Nephron progenitor cell (in vitro differentiated cells): ENCODE results near the gene CMIP.

ENCODE experiments used
- DNase-seq: peaks from one replicate; pipeline ENCODE4 v3.0.0; 2021
- H3K27ac Mint-ChIP-seq: 2 replicates; pipeline ENCODE4 v1.8.0; 2021; ENCODE audit warnings: mild to moderate bottlenecking, moderate library complexity, mixed read lengths
- H3K27me3 Mint-ChIP-seq: 2 replicates; pipeline ENCODE4 v1.8.0; 2021; ENCODE audit warnings: mild to moderate bottlenecking, low read depth, mixed read lengths; ENCODE audit not compliant: poor library complexity
- H3K36me3 Mint-ChIP-seq: 2 replicates; pipeline ENCODE4 v1.8.0; 2021; ENCODE audit warnings: low read depth, mixed read lengths
- H3K4me1 Mint-ChIP-seq: 2 replicates; pipeline ENCODE4 v1.8.0; 2021; ENCODE audit warnings: mixed read lengths
- H3K4me3 Mint-ChIP-seq: 2 replicates; pipeline ENCODE4 v1.8.0; 2021; ENCODE audit warnings: mild to moderate bottlenecking, moderate library complexity, mixed read lengths
- H3K9me3 Mint-ChIP-seq: 2 replicates; pipeline ENCODE4 v1.8.0; 2021; ENCODE audit warnings: mild to moderate bottlenecking, moderate library complexity, mixed read lengths
- CTCF ChIP-seq: fragments of 200-600 bp; sonication (generic); IDR thresholded peaks from 2 replicates; pipeline ENCODE4 v1.5.0; 2021; ENCODE audit warnings: antibody characterized with exemption

The CMIP gene

GRCh38 chr16:81679721-81680430, 235.3 kb downstream of the CMIP start:
- DNase-seq: no peak
- Mint-ChIP-seq H3K4me1 (peaks cover 7% of the 10 kb centered on the region), H3K27ac (peak overlapping the region; percentile 25), H3K4me3 (no peak overlapping the region), H3K9me3 (no peaks in the 10 kb centered on the region), H3K36me3 (peaks cover 15% of the 10 kb centered on the region), H3K27me3 (no peaks in the 10 kb centered on the region)
- no peak for TF ChIP-seq CTCF

GRCh38 chr16:81680444-81681275, 236.1 kb downstream of the CMIP start:
- no peaks in the 10 kb centered on the region for H3K27me3 Mint-ChIP-seq
- H3K27ac Mint-ChIP-seq: peak overlapping the region; percentile 69
- peaks cover 15% of the 10 kb centered on the region for H3K36me3 Mint-ChIP-seq
- H3K4me3 Mint-ChIP-seq: no peak overlapping the region
- TF ChIP-seq CTCF: no peak
- no peak for DNase-seq
- H3K4me1 Mint-ChIP-seq: peaks cover 7% of the 10 kb centered on the region
- no peaks in the 10 kb centered on the region for H3K9me3 Mint-ChIP-seq

- no peak for DNase-seq
- peaks cover 15% of the 10 kb centered on the region for H3K36me3 Mint-ChIP-seq
- no peak for TF ChIP-seq CTCF
- no peak overlapping the region for H3K4me3 Mint-ChIP-seq
- peak overlapping the region; percentile 69 for H3K27ac Mint-ChIP-seq
- H3K9me3 Mint-ChIP-seq: no peaks in the 10 kb centered on the region
- H3K27me3 Mint-ChIP-seq: no peaks in the 10 kb centered on the region
- peaks cover 7% of the 10 kb centered on the region for H3K4me1 Mint-ChIP-seq
Observed at GRCh38 chr16:81681311-81681710, 236.7 kb downstream of the CMIP start.

- no peaks in the 10 kb centered on the region for H3K9me3 Mint-ChIP-seq
- H3K4me3 Mint-ChIP-seq: no peak overlapping the region
- TF ChIP-seq CTCF: no peak
- DNase-seq: no peak
- peaks cover 12% of the 10 kb centered on the region for H3K36me3 Mint-ChIP-seq
- no peak overlapping the region for H3K27ac Mint-ChIP-seq
- peaks cover 12% of the 10 kb centered on the region for H3K4me1 Mint-ChIP-seq
- H3K27me3 Mint-ChIP-seq: peaks cover 3% of the 10 kb centered on the region
Observed at GRCh38 chr16:81684242-81684837, 239.7 kb downstream of the CMIP start.

- H3K9me3 Mint-ChIP-seq: no peaks in the 10 kb centered on the region
- DNase-seq: no peak
- peaks cover 16% of the 10 kb centered on the region for H3K36me3 Mint-ChIP-seq
- no peak overlapping the region for H3K4me3 Mint-ChIP-seq
- TF ChIP-seq CTCF: no peak
- H3K4me1 Mint-ChIP-seq: peaks cover 12% of the 10 kb centered on the region
- H3K27me3 Mint-ChIP-seq: peaks cover 3% of the 10 kb centered on the region
- no peak overlapping the region for H3K27ac Mint-ChIP-seq
Observed at GRCh38 chr16:81684901-81685300, 240.3 kb downstream of the CMIP start.
